Colonic mucosa (tissue), 4 donors: Measurements from ENCODE around the gene NTN1. TPM values are rescaled to one million over a fixed set of nuclear protein-coding genes. Genes with fewer than 3 reads are reported as not detected.

Experiments used
- DNase-seq: peaks from one replicate; pipeline ENCODE4 v3.0.0-alpha.2; 2020
- H3K27ac ChIP-seq: fragments of 200-600 bp; one replicate; pipeline ENCODE4 v1.8.0; 2021
- H3K27me3 ChIP-seq: fragments of 200-600 bp; one replicate; pipeline ENCODE4 v1.8.0; 2021
- H3K36me3 ChIP-seq: fragments of 200-600 bp; one replicate; pipeline ENCODE4 v1.8.0; 2021
- H3K4me1 ChIP-seq: fragments of 200-600 bp; one replicate; pipeline ENCODE4 v1.8.0; 2021; ENCODE audit warnings: mild to moderate bottlenecking
- H3K4me3 ChIP-seq: fragments of 200-600 bp; one replicate; pipeline ENCODE4 v1.8.0; 2021
- H3K9ac ChIP-seq, 2 donors: one replicate each; pipeline ENCODE4 v1.7.0; 2013; ENCODE audit warnings: control low read depth in 2 of 2, low read depth in 2 of 2, low read length in 2 of 2
- H3K9me3 ChIP-seq: fragments of 200-600 bp; one replicate; pipeline ENCODE4 v1.8.0; 2021
- intact Hi-C: fragments of 100-400 bp; cut with DNase I; formaldehyde crosslinking; loops from one replicate; pipeline ENCODE4 v1.14.1; 2022
- total RNA-seq, 2 donors: library from RNA; stranded (reverse); fragmentation: NEBNext Ultra II Directional in 1 of 2; extraction: Animal tissue kit (Norgen Biotek cat#: 25700) in 1 of 2; gene quantifications; one replicate each; pipeline ENCODE4 v1.2.1, GENCODE V29; 2021
- TF ChIP-seq, protein P1 (sequence below): fragments of 200-600 bp; IDR thresholded peaks from one replicate; pipeline ENCODE4 v1.8.0; 2022; ENCODE audit warnings: antibody characterized with exemption, mild to moderate bottlenecking
- donor health status: healthy.
- donor health status: DM: no; HTN: no; CAD: no.
- donor health status: DM: no; HTN: no; CAD: no.

Gene NTN1
- total RNA-seq, 2 donors from 2014 or later = 2.1 to 5.5 TPM

GRCh38 chr17:9140550-9141424, 119.5 kb downstream of the NTN1 start:
- Histone ChIP-seq H3K4me1 (no peaks in the 10 kb centered on the region), H3K27ac (no peak overlapping the region), H3K9ac (no peak overlapping the region), H3K36me3 (no peaks in the 10 kb centered on the region), H3K27me3 (no peaks in the 10 kb centered on the region), H3K9me3 (no peaks in the 10 kb centered on the region), H3K4me3 (no peak overlapping the region)
- intact Hi-C loops = no loop called here
- DNase-seq = no peak
- TF ChIP-seq, protein P1, sequence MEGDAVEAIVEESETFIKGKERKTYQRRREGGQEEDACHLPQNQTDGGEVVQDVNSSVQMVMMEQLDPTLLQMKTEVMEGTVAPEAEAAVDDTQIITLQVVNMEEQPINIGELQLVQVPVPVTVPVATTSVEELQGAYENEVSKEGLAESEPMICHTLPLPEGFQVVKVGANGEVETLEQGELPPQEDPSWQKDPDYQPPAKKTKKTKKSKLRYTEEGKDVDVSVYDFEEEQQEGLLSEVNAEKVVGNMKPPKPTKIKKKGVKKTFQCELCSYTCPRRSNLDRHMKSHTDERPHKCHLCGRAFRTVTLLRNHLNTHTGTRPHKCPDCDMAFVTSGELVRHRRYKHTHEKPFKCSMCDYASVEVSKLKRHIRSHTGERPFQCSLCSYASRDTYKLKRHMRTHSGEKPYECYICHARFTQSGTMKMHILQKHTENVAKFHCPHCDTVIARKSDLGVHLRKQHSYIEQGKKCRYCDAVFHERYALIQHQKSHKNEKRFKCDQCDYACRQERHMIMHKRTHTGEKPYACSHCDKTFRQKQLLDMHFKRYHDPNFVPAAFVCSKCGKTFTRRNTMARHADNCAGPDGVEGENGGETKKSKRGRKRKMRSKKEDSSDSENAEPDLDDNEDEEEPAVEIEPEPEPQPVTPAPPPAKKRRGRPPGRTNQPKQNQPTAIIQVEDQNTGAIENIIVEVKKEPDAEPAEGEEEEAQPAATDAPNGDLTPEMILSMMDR = no peak

GRCh38 chr17:9141425-9141753, 120.1 kb downstream of the NTN1 start:
- Histone ChIP-seq H3K36me3 (no peaks in the 10 kb centered on the region), H3K4me1 (no peaks in the 10 kb centered on the region), H3K9me3 (no peaks in the 10 kb centered on the region), H3K27me3 (no peaks in the 10 kb centered on the region), H3K27ac (no peak overlapping the region), H3K4me3 (no peak overlapping the region), H3K9ac (no peak overlapping the region)
- DNase-seq = no peak
- TF ChIP-seq, protein P1 = no peak
- intact Hi-C loops = no loop called here

- intact Hi-C loops = no loop called here
- no peaks in the 10 kb centered on the region for H3K27me3 ChIP-seq
- H3K4me3 ChIP-seq = no peak overlapping the region
- no peaks in the 10 kb centered on the region for H3K4me1 ChIP-seq
- H3K36me3 ChIP-seq = no peaks in the 10 kb centered on the region
- no peak overlapping the region for H3K27ac ChIP-seq
- H3K9me3 ChIP-seq = no peaks in the 10 kb centered on the region
- no peak for DNase-seq
- no peak overlapping the region for H3K9ac ChIP-seq
- TF ChIP-seq, protein P1 = no peak
These were observed 121.6 kb downstream of the NTN1 start for GRCh38 chr17:9142772-9143494.

GRCh38 chr17:9144502-9145249, 123.4 kb downstream of the NTN1 start:
- Histone ChIP-seq H3K36me3 (no peaks in the 10 kb centered on the region), H3K4me3 (no peak overlapping the region), H3K27me3 (no peaks in the 10 kb centered on the region), H3K27ac (no peak overlapping the region), H3K9me3 (no peaks in the 10 kb centered on the region), H3K9ac (peak overlapping the region in 1 of 2 donors; percentile 36), H3K4me1 (no peaks in the 10 kb centered on the region)
- peak; percentile 61 for DNase-seq
- intact Hi-C loops = no loop called here
- TF ChIP-seq, protein P1 = no peak

DNA sequence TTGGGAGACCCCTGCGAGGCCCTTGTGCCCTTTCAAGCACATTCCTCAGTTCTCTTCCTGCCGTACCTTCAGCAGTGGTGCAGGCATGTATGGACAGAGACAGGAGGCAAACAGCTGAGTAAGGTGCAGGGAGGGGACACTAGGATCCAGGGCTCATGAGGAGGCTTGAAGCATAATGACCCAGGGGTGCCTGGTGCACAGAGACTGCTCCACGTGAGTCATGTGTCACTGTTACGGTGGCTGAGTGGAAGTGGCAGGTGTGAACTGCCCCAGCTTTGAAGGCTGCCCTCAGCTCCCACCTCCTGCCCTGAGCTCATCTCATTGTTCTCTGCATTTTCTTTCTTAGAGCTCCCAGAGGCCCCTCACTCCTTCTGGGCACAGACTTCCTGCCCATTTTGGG, 124.8 kb downstream of the NTN1 start:
- Histone ChIP-seq H3K9me3 (no peaks in the 10 kb centered on the region), H3K4me1 (no peaks in the 10 kb centered on the region), H3K27me3 (no peaks in the 10 kb centered on the region), H3K27ac (no peak overlapping the region), H3K36me3 (no peaks in the 10 kb centered on the region), H3K4me3 (no peak overlapping the region), H3K9ac (no peak overlapping the region)
- DNase-seq = no peak
- intact Hi-C loops = no loop called here
- TF ChIP-seq, protein P1 = no peak
